Thoracic aorta (tissue), 2 donors: ENCODE measurements around the gene IFIT2. TPM values are rescaled to one million over a fixed set of nuclear protein-coding genes. Genes with fewer than 3 reads are reported as not detected.
"Not testable (repeated sequence)": the region's sequence is repeated elsewhere in the genome, so short reads cannot be mapped to it uniquely, and the experiment has no call there.

Experiments
- ATAC-seq: fragments of 150-250 bp; one replicate; pipeline ENCODE4 v1.8.0; 2017; ENCODE audit warnings: low read depth; ENCODE audit not compliant: insufficient number of reproducible peaks, low FRiP score
- DNase-seq: peaks from one replicate; pipeline ENCODE4 v3.0.0-alpha.2; 2020; ENCODE audit warnings: low spot score
- H3K27ac ChIP-seq, 2 donors: fragments of 200-600 bp; sonication (generic); 1 replicate in 1 of 2; 2 replicates in 1 of 2; pipeline ENCODE4 v1.5.1; 2016; ENCODE audit warnings: mild to moderate bottlenecking in 2 of 2, moderate library complexity in 2 of 2
- H3K27me3 ChIP-seq: fragments of 200-600 bp; sonication (generic); replicated peaks from 2 replicates; pipeline ENCODE4 v1.6.0; 2016; ENCODE audit warnings: mild to moderate bottlenecking; ENCODE audit not compliant: insufficient read depth
- H3K36me3 ChIP-seq: fragments of 200-600 bp; sonication (generic); one replicate; pipeline ENCODE4 v1.5.1; 2016
- H3K4me1 ChIP-seq, 2 donors: fragments of 200-600 bp; sonication (generic); 1 replicate in 1 of 2; 2 replicates in 1 of 2; pipeline versions ENCODE4 v1.5.1 to v1.6.0; 2016; ENCODE audit warnings: low read depth in 2 of 2, mild to moderate bottlenecking in 1 of 2; ENCODE audit not compliant: control insufficient read depth in 1 of 2
- H3K4me3 ChIP-seq: fragments of 200-600 bp; sonication (generic); 2 replicates; pipeline ENCODE4 v1.5.1; 2016; ENCODE audit warnings: mild to moderate bottlenecking
- H3K9me3 ChIP-seq: fragments of 200-600 bp; sonication (generic); 2 replicates; pipeline ENCODE4 v1.5.1; 2016
- total RNA-seq, 2 donors: library from RNA; depleted of rRNA; stranded (reverse); fragments of >200 nt; gene quantifications; one replicate each; pipeline versions ENCODE4 v1.1.0 to v1.2.3, GENCODE V29; 2016
- TF ChIP-seq, protein P1 (sequence below): fragments of 200-600 bp; sonication (generic); IDR thresholded peaks from one replicate; pipeline ENCODE4 v1.5.1; 2019; ENCODE audit warnings: antibody characterized with exemption

IFIT2 gene
- total RNA-seq, 2 donors from 2014 or later: 5.9 to 17.1 TPM

DNA sequence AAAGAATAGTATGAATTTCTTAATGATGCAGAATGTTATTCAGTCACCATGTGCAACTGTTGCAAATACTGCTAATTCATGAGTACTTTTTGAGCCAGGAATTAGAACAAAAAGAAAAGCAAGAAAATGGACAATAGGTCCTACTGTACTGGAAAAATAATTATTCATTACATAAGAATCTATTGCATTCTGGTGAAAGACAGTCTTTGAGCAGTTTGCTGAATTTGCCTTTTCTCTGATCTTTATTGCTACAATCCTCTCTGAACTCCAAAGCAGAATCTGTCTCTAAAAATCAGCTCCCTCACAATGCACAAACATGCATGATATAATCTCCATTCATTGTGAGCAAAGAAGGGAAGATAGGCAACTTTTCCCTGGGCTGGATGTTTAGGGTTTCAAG lies 12.8 kb downstream of the IFIT2 start:
- no peak for ATAC-seq
- Histone ChIP-seq H3K36me3 (no peaks in the 10 kb centered on the region), H3K27me3 (no peaks in the 10 kb centered on the region), H3K4me1 (no peaks in the 10 kb centered on the region), H3K9me3 (no peaks in the 10 kb centered on the region), H3K27ac (no peak overlapping the region), H3K4me3 (no peak overlapping the region)
- no peak for DNase-seq
- TF ChIP-seq, protein P1, sequence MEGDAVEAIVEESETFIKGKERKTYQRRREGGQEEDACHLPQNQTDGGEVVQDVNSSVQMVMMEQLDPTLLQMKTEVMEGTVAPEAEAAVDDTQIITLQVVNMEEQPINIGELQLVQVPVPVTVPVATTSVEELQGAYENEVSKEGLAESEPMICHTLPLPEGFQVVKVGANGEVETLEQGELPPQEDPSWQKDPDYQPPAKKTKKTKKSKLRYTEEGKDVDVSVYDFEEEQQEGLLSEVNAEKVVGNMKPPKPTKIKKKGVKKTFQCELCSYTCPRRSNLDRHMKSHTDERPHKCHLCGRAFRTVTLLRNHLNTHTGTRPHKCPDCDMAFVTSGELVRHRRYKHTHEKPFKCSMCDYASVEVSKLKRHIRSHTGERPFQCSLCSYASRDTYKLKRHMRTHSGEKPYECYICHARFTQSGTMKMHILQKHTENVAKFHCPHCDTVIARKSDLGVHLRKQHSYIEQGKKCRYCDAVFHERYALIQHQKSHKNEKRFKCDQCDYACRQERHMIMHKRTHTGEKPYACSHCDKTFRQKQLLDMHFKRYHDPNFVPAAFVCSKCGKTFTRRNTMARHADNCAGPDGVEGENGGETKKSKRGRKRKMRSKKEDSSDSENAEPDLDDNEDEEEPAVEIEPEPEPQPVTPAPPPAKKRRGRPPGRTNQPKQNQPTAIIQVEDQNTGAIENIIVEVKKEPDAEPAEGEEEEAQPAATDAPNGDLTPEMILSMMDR: no peak

DNA sequence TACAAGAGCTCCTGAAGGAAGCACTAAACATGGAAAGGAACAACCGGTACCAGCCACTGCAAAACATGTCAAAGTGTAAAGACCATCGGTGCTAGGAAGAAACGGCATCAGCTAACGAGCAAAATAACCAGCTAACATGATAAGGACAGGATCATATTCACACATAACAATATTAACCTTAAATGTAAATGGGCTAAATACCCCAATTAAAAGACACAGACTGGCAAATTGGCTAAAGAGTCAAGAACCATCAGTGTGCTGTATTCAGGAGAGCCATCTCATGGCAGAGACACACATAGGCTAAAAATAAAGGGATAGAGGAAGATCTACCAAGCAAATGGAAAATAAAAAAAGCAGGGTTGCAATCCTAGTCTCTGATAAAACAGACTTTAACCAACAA lies 16.2 kb downstream of the IFIT2 start:
- ATAC-seq, H3K27me3 ChIP-seq, H3K27ac ChIP-seq, H3K4me1 ChIP-seq, DNase-seq, H3K36me3 ChIP-seq, H3K4me3 ChIP-seq, H3K9me3 ChIP-seq: not testable (repeated sequence)

DNA sequence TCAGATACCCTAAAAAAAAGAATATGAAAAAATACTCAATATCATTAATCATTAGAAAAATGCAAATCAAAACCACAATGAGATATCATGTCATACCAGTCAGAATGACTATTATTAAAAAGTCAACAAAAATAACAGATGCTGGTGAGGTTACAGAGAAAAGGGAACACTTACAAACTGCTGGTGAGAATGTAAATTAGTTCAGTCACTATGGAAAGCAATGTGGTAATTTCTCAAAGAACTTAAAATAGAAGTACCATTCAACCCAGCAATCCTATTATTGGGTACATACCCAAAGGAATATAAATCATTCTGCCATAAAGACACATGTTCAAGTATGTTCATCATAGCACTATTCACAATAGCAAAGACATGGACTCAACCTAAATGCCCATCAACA lies 23.2 kb downstream of the IFIT2 start:
- H3K36me3 ChIP-seq, DNase-seq, H3K27me3 ChIP-seq, H3K9me3 ChIP-seq, ATAC-seq, H3K27ac ChIP-seq, H3K4me3 ChIP-seq: not testable (repeated sequence)
- peaks cover 6 to 25% of the 10 kb centered on the region in 2 donors for H3K4me1 ChIP-seq

DNA sequence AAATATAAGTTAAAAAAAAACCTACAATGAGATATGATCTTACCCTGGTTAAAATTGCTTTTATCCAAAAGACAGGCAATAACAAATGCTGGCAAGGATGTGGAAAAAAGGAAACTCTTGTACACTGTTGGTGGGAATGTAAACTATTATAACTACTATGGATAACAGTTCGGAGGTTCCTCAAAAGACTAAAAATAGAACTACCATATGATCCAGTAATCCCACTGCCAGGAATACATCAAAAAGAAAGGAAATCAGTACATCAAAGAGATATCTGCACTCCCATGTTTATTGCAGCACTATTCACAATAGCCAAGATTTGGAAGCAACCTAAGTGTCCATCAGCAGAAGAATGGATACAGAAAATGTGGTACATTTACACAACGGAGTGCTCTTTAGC lies 24.0 kb downstream of the IFIT2 start:
- not testable (repeated sequence) for DNase-seq, H3K27ac ChIP-seq, H3K4me3 ChIP-seq, H3K36me3 ChIP-seq, ATAC-seq, H3K27me3 ChIP-seq, H3K9me3 ChIP-seq
- H3K4me1 ChIP-seq: peaks cover 10 to 33% of the 10 kb centered on the region in 2 donors

DNA sequence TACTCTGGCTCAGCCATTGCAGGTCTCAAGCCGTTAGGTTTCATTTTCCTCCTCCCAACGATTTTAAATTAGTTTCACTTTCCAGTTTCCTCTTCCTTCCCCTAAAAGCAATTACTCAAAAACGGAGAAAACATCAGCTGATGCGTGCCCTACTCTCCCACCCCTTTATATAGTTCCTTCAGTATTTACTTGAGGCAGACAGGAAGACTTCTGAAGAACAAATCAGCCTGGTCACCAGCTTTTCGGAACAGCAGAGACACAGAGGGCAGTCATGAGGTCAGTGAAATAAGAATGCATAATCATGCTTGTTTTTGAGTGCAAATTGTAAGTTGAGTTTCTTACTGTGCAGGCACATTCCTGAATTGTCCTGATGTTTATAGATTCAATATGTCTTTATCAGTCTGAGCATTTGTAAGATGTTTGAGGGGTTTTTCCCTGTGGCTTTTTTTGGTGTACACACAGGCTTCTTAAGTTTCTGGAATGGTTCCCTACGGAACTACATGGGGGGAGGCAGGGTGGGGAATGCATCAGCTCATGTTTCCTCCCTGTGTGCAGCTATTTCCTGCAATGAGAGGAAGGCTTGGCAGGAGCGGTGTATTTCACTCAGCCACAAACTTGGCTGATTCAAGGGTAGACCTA lies 26.1 kb downstream of the IFIT2 start, which contains the start of gene IFIT3:
Gene IFIT3, plus strand, starts transcription at position 195 of the 639 bp plus-strand sequence. Its CDS starts 77 bp downstream, at position 272.
- peaks cover 10 to 53% of the 10 kb centered on the region in 2 donors for H3K4me1 ChIP-seq

DNA sequence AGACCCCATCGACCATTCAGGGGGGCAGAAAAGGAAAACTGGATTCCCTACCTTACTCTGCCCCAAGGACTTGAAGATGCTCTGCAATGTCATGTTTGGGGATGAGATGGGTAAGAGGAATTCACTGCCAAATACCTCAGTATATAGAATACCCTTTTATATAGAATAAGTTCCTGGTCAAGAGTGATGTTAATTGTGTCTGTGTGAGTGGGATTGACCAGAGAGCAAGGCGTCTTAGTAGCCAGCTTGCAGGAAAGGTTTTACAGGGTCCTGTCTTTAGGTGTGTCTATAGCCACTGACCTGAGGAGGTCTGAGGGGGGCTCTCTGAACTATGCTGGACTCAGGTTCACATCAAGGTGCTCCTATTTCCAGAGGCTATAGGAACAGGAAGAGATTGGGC lies 27.3 kb downstream of the IFIT2 start:
- ATAC-seq (no peak), DNase-seq (no peak)
- H3K36me3 ChIP-seq: no peaks in the 10 kb centered on the region
- H3K4me1 ChIP-seq: peaks cover 22 to 65% of the 10 kb centered on the region in 2 donors
- TF ChIP-seq, protein P1: no peak
- H3K27ac ChIP-seq: peak overlapping the region in 1 of 2 donors; percentile 74
- H3K9me3 ChIP-seq: no peaks in the 10 kb centered on the region
- H3K27me3 ChIP-seq: no peaks in the 10 kb centered on the region
- H3K4me3 ChIP-seq: no peak overlapping the region

More for the DNA sequence above, 26.1 kb downstream of the IFIT2 start, which contains the start of gene IFIT3:
- Histone ChIP-seq H3K27ac (peak within 1 kb of the TSS; percentile 74 to 84), H3K36me3 (no peaks in the 10 kb centered on the region), H3K9me3 (no peaks in the 10 kb centered on the region), H3K27me3 (no peaks in the 10 kb centered on the region), H3K4me3 (peak within 1 kb of the TSS; percentile 68)
- ATAC-seq (peak; percentile 56), DNase-seq (no peak)
- TF ChIP-seq, protein P1: no peak

DNA sequence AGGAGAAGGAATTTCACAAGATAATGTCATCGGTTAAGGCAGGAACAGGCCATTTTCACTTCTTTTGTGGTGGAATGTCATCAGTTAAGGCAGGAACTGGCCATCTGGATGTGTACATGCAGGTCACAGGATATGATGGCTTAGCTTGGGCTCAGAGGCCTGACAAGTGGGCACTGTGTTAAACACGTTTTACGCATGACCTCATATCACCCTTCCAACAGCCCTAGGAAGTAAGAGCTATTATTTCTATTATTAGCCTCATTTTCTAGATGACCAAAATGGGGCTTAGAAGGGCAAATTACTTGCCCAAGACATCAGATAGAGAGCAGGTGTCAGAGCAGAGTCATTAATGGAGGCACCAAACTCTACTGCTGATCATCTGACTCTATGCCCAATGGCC lies 28.2 kb downstream of the IFIT2 start:
- H3K9me3 ChIP-seq, H3K27me3 ChIP-seq, DNase-seq, H3K27ac ChIP-seq, ATAC-seq, H3K4me3 ChIP-seq, H3K36me3 ChIP-seq: not testable (repeated sequence)
- H3K4me1 ChIP-seq: peaks cover 22 to 65% of the 10 kb centered on the region in 2 donors
